Testis (tissue), 3 donors: ENCODE data around the gene TMEM81. TPM values are rescaled to one million over a fixed set of nuclear protein-coding genes. Genes with fewer than 3 reads are reported as not detected.

Experiments
- DNase-seq: peaks from one replicate; pipeline ENCODE4 v3.0.0-alpha.2; 2019
- H3K27ac ChIP-seq, 2 donors: fragments of 200-600 bp; sonication (generic); one replicate each; pipeline ENCODE4 v1.5.1; 2019
- H3K27me3 ChIP-seq: fragments of 200-600 bp; sonication (generic); one replicate; pipeline ENCODE4 v1.5.1; 2019
- H3K36me3 ChIP-seq: fragments of 200-600 bp; sonication (generic); one replicate; pipeline ENCODE4 v1.5.1; 2017; ENCODE audit warnings: low read depth; ENCODE audit errors: missing control alignments
- H3K4me1 ChIP-seq: fragments of 200-600 bp; sonication (generic); one replicate; pipeline ENCODE4 v1.5.1; 2019
- H3K4me3 ChIP-seq, 2 donors: fragments of 200-600 bp; sonication (generic); one replicate each; pipeline ENCODE4 v1.5.1; 2017 to 2019
- H3K9me3 ChIP-seq: fragments of 200-600 bp; sonication (generic); one replicate; pipeline ENCODE4 v1.5.1; 2017
- POLR2A ChIP-seq: fragments of 450-650 bp; IDR thresholded peaks from one replicate; pipeline ENCODE4 v1.6.1; 2017; ENCODE audit warnings: antibody characterized with exemption, mild to moderate bottlenecking, moderate library complexity
- WGBS, 2 donors: methylation state at CpG; one replicate each; pipeline ENCODE4 v1.1.5; 2018; 5-methylcytosine and 5-hydroxymethylcytosine counted together
- intact Hi-C: fragments of 100-400 bp; cut with DNase I; formaldehyde crosslinking; loops from one replicate; pipeline ENCODE4 v1.15.1; 2023; ENCODE audit warnings: low total_unique reads
- polyA plus RNA-seq: library from polyadenylated mRNA; stranded (reverse); fragments of 350-450 nt; fragmentation: Illumina TruSeq; extraction: RNeasy Lipid Tissue Mini Kit (QIAGEN cat#74804); gene quantifications from one replicate; pipeline ENCODE4 v1.2.3, GENCODE V29; 2014; ENCODE audit warnings: low read depth, low replicate concordance; ENCODE audit not compliant: insufficient read depth
- total RNA-seq, 2 donors: library from RNA; depleted of rRNA; stranded (reverse); fragments of >200 nt; gene quantifications; one replicate each; pipeline ENCODE4 v1.2.3, GENCODE V29; 2016
- TF ChIP-seq, protein P1 (sequence below), 3 experiments: fragments of 450-650 bp in 2 of 3; fragments of 200-600 bp in 1 of 3; sonication (generic) in 1 of 3; IDR thresholded peaks; one replicate each; pipeline ENCODE4 v1.5.1; 2016 to 2019; ENCODE audit warnings: antibody characterized with exemption in 3 of 3, mild to moderate bottlenecking in 2 of 3, moderate library complexity in 1 of 3

TMEM81 gene
- total and polyA plus RNA-seq, 3 donors from 2014 or later: 5.7 to 6.8 (median 5.9) TPM

DNA sequence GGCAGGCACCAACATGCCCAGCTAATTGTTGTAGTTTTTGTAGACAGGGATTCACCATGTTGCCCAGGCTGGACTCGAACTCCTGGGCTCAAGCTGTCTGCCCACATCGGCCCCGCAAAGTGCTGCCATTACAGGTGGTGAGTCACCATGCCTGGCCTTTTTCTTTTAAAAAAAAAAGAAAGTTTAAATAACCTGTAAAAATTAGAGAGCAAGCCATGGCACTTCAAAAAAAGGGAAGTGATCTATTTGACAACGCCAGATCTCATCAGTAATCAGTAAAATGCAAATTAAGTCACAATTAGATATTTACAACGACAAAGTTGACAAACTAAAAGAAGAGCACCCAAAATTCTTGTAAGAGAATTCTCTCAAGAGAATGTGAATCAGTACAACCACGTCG lies 40.5 kb upstream of the TMEM81 start:
- 85 to 90% methylated on average over 7 of the region's 7 CpGs for WGBS, 2 donors
- Histone ChIP-seq H3K4me1 (peaks cover 13% of the 10 kb centered on the region), H3K4me3 (no peak overlapping the region), H3K27ac (no peak overlapping the region), H3K36me3 (no peaks in the 10 kb centered on the region), H3K27me3 (no peaks in the 10 kb centered on the region), H3K9me3 (no peaks in the 10 kb centered on the region)
- no peak for TF ChIP-seq POLR2A
- TF ChIP-seq, protein P1, sequence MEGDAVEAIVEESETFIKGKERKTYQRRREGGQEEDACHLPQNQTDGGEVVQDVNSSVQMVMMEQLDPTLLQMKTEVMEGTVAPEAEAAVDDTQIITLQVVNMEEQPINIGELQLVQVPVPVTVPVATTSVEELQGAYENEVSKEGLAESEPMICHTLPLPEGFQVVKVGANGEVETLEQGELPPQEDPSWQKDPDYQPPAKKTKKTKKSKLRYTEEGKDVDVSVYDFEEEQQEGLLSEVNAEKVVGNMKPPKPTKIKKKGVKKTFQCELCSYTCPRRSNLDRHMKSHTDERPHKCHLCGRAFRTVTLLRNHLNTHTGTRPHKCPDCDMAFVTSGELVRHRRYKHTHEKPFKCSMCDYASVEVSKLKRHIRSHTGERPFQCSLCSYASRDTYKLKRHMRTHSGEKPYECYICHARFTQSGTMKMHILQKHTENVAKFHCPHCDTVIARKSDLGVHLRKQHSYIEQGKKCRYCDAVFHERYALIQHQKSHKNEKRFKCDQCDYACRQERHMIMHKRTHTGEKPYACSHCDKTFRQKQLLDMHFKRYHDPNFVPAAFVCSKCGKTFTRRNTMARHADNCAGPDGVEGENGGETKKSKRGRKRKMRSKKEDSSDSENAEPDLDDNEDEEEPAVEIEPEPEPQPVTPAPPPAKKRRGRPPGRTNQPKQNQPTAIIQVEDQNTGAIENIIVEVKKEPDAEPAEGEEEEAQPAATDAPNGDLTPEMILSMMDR (IDR thresholded peaks at IDR 0.05): no peak
- intact Hi-C loops: loop anchor here (5.0 kb wide), 1 partner anchor 88 kb away; the partner anchor contains the start of gene DSTYK
- DNase-seq: no peak

DNA sequence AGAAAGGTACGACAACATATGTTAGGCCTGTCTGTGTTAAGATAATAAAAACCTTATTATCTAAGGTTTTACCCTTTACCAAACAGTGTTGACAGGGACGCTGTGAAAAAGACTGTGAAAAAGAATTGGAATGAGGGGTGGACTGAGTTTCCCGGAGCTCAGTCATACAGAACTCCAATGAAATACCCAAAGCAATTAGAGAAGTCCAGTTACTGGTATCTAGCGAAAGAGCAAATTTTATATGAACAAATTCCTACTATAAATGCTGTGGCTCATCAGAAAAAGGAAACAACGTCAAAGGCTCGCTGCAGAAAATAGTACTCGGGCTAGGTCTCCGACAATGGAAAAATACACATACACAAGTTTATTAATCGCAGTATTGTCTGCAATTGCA lies 38.2 kb upstream of the TMEM81 start:
- whole genome bisulfite sequencing, 2 donors: 20 to 22% methylated on average over 9 of the region's 9 CpGs
- intact Hi-C loops: loop anchor here (5.0 kb wide), 1 partner anchor 90 kb away; the partner anchor contains the start of gene DSTYK
- peak overlapping the region; percentile 84 to 98 for H3K4me3 ChIP-seq

DNA sequence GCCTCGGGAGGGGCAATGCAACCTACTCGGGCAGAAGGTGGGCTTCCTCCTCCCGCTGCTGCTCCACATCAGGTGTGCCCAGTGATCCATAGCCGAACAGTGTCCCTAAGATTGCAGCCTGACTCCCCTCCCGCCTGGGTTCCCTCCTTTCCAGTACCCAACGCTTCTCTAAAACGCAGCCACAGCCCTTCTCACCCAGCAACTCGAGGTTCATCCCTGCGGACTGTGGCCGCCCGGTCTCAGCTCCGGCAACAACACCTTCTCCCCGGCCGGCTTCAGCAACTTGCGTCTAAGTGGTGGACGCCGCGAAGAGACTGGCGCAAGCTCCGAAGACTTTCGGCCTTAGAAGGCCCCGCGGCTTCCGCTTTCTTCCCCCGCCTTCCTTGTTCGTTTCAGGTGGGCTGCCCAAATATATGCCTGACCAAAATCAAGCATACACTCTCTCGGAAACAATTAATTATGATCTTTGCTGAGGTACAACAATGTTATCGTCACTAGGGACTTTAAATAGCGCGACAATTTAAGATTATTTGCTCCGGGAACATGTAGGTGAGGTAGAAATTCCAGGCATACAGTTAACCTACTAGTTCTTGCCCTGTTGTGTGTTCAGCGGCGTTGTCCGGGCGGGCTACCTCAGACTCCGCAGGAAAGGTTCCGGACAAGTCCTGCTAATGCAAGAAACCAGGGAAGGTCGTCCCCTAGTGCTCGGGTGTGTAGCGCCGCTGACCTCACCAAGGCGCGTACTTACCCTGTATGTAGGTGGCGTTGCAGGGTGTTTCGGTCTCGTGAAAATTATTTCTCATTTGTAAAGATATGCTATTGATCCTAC lies 37.6 kb upstream of the TMEM81 start, which contains the start of gene RBBP5:
Gene RBBP5 (minus strand): TSS at position 319 of the 829 bp plus-strand sequence. CDS start 105 bp downstream, at position 214.
- Histone ChIP-seq H3K9me3 (no peaks in the 10 kb centered on the region), H3K27me3 (no peaks in the 10 kb centered on the region), H3K4me1 (peaks cover 13% of the 10 kb centered on the region), H3K36me3 (no peaks in the 10 kb centered on the region), H3K27ac (peak within 1 kb of the TSS; percentile 93 to 98), H3K4me3 (peak within 1 kb of the TSS; percentile 84 to 98)
- WGBS, 2 donors: 0 to 1% methylated on average over 46 of the region's 46 CpGs
- DNase-seq: peak; percentile 97
- TF ChIP-seq, protein P1 (IDR thresholded peaks at IDR 0.05): peak; percentile 45 to 69 (median 57)
- no peak for TF ChIP-seq POLR2A
- intact Hi-C loops: loop anchor here (5.0 kb wide), 1 partner anchor 90 kb away; the partner anchor contains the start of gene DSTYK

More for the DNA sequence above, 38.2 kb upstream of the TMEM81 start:
- no peak for TF ChIP-seq POLR2A
- TF ChIP-seq, protein P1 (IDR thresholded peaks at IDR 0.05): no peak
- peak overlapping the region; percentile 93 to 98 for H3K27ac ChIP-seq
- H3K36me3 ChIP-seq: no peaks in the 10 kb centered on the region
- peaks cover 13% of the 10 kb centered on the region for H3K4me1 ChIP-seq
- no peak for DNase-seq
- no peaks in the 10 kb centered on the region for H3K27me3 ChIP-seq
- H3K9me3 ChIP-seq: no peaks in the 10 kb centered on the region

DNA sequence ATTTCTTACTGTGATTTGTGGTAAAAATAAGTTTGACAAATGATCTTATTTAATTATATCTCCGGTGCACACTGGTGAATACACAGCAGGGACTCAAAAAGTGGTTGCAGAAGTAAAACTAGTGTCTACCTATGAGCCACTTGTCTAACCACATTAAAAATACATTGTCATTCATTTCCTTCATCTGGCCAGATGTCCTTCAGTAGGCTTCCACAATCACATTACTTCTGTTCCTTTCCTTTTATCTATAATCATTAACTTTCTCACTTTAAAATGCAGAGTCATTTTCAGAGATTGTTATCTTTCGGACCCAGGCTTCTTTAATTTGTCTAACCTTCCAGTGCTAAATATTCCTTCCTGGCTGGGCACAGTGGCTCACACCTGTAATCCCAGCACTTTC lies 34.5 kb upstream of the TMEM81 start:
- no peak for TF ChIP-seq POLR2A
- TF ChIP-seq, protein P1 (IDR thresholded peaks at IDR 0.05): no peak
- Histone ChIP-seq H3K4me1 (peaks cover 13% of the 10 kb centered on the region), H3K36me3 (no peaks in the 10 kb centered on the region), H3K27me3 (no peaks in the 10 kb centered on the region), H3K27ac (no peak overlapping the region), H3K9me3 (no peaks in the 10 kb centered on the region), H3K4me3 (no peak overlapping the region)
- WGBS, 2 donors: 77 to 85% methylated on average over 2 of the region's 2 CpGs
- DNase-seq: no peak
- intact Hi-C loops: no loop called here
